GM18508 (cell line): ENCODE data around the gene TFDP2.
A peak's percentile ranks its signal among the peaks of the same experiment; 100 is the strongest.
"Not testable (repeated sequence)": the region's sequence is repeated elsewhere in the genome, so short reads cannot be mapped to it uniquely, and the experiment has no call there.

Experiments used
- ATAC-seq: cut with Tn5 transposase; IDR thresholded peaks from one replicate; pipeline ENCODE4 v1.9.1; 2021; ENCODE audit warnings: moderate number of reproducible peaks; ENCODE audit not compliant: insufficient read depth, unreplicated experiment

The TFDP2 gene

GRCh38 chr3:142148792-142149672 is at the start of gene TFDP2:
TFDP2 (minus strand) TSS chr3:142149544; CDS start chr3:142101749, 47,795 bp downstream.
- ATAC-seq = peak; percentile 89

- no peak for ATAC-seq
These were observed 39.5 kb upstream of the TFDP2 start for GRCh38 chr3:142188846-142189245.

GRCh38 chr3:142180761-142181362 is 31.5 kb upstream of the TFDP2 start:
- no peak for ATAC-seq

GRCh38 chr3:142175478-142175877 is 26.1 kb upstream of the TFDP2 start:
- ATAC-seq = no peak

GRCh38 chr3:142174559-142174958 is 25.2 kb upstream of the TFDP2 start:
- ATAC-seq = no peak

GRCh38 chr3:142168514-142168913 is 19.2 kb upstream of the TFDP2 start:
- ATAC-seq = no peak

- ATAC-seq = no peak
These were observed 15.8 kb upstream of the TFDP2 start for GRCh38 chr3:142165194-142165593.

GRCh38 chr3:142159083-142159740 is 9.9 kb upstream of the TFDP2 start:
- no peak for ATAC-seq

GRCh38 chr3:142154186-142154585 is 4.8 kb upstream of the TFDP2 start:
- no peak for ATAC-seq

GRCh38 chr3:142152384-142152783 is 3.0 kb upstream of the TFDP2 start:
- no peak for ATAC-seq

- no peak for ATAC-seq
These were observed 2.5 kb upstream of the TFDP2 start for GRCh38 chr3:142151828-142152227.

- ATAC-seq = no peak
These were observed 1.9 kb upstream of the TFDP2 start for GRCh38 chr3:142151240-142151639.

- ATAC-seq = no peak
These were observed 927 bp upstream of the TFDP2 start for GRCh38 chr3:142150271-142150670.

GRCh38 chr3:142149673-142149992 is 289 bp upstream of the TFDP2 start:
- ATAC-seq = no peak

- no peak for ATAC-seq
These were observed 1.1 kb downstream of the TFDP2 start for GRCh38 chr3:142148044-142148791.

GRCh38 chr3:142144587-142144986 is 4.8 kb downstream of the TFDP2 start:
- not testable (repeated sequence) for ATAC-seq

GRCh38 chr3:142140608-142141285 is 8.6 kb downstream of the TFDP2 start:
- not testable (repeated sequence) for ATAC-seq

GRCh38 chr3:142137089-142137488 is 12.3 kb downstream of the TFDP2 start:
- ATAC-seq = not testable (repeated sequence)

GRCh38 chr3:142134799-142135325 is 14.5 kb downstream of the TFDP2 start:
- no peak for ATAC-seq
